ENCODE results near the gene AOAH. TPM values are rescaled to one million over a fixed set of nuclear protein-coding genes. Genes with fewer than 3 reads are reported as not detected.

AOAH gene
- total and polyA plus RNA-seq, 2 donors (not counting 3 experiments of a cell fraction or from before 2014, with no cell fraction given) = not detected

DNA sequence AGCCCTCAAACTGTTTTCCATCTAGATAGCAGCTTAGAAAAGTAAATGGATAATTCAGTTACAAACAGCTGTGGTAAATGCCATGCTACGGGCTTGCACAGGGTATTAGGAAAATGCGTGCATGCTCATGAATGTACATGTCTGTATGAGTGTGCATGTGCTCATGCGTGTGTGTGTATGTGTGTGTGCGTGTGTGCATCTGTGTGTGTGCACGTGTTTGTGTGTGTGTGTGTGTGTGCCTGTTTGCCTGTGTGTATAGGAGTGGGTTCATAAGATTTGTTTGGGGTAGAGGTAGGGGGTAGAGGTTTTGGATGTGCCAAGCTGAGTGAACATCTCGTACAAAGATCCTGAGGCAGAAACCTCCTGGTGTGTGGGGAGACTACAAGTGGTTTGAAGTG, 52.9 kb downstream of the AOAH start:
- Histone ChIP-seq H3K4me2 (ENCODE audit: insufficient read depth, low read length) (no peak overlapping the region), H3K27me3 (ENCODE audit: control insufficient read depth in 2 of 2, insufficient read depth in 2 of 2, low read length in 2 of 2) (no peaks in the 10 kb centered on the region), H4K20me1 (replicated peaks; ENCODE audit: control insufficient read depth, extremely low read depth, insufficient read depth, low read length) (no peaks in the 10 kb centered on the region), H3K79me2 (ENCODE audit: control insufficient read depth, insufficient read depth, low read length) (no peaks in the 10 kb centered on the region), H3K4me1 (ENCODE audit: control insufficient read depth, extremely low read depth, insufficient read depth, low read length) (no peaks in the 10 kb centered on the region), H3K27ac (ENCODE audit: insufficient read depth, low read depth, low read length) (no peak overlapping the region), H3K36me3 (ENCODE audit: control insufficient read depth in 2 of 2, extremely low read depth in 1 of 2, insufficient read depth in 2 of 2, low read length in 2 of 2) (no peaks in the 10 kb centered on the region), H2AFZ (ENCODE audit: low read depth, low read length) (no peak overlapping the region), H3K4me3 (replicated peaks in 1 of 3; ENCODE audit: insufficient read depth in 1 of 3, low read depth in 1 of 3, low read length in 3 of 3) (no peak overlapping the region), H3K9me3 (replicated peaks; ENCODE audit: control insufficient read depth, insufficient read depth, low read length) (no peaks in the 10 kb centered on the region), H3K9me1 (replicated peaks; ENCODE audit: control insufficient read depth, extremely low read depth, insufficient read depth, low read length) (no peaks in the 10 kb centered on the region), H3K9ac (replicated peaks; ENCODE audit: extremely low read depth, insufficient read depth, low read length) (no peak overlapping the region)
- ChIA-PET CTCF (interaction anchor here (0.6 to 7.3 kb wide), 43 partner anchors 10 to 754 kb away, joined by 3 to 165 read pairs (median 5); partner anchors contain the start of gene ANLN), POLR2A (no interaction called here)
- dilution Hi-C loops (cut with MboI; ENCODE audit: extremely low pct_ligation_motif_present, low sequenced_read_pairs) = no loop called here
- TF ChIP-seq GATA2 (IDR thresholded peaks at IDR 0.05; ENCODE audit: insufficient read depth, insufficient read length, low read depth, low read length) (no peak), EZH2 (IDR thresholded peaks at IDR 0.05; ENCODE audit: borderline replicate concordance, low read depth, low read length, severe bottlenecking) (no peak), FOS (IDR thresholded peaks at IDR 0.05; ENCODE audit: borderline replicate concordance, insufficient read depth, low read length) (no peak), MYC (IDR thresholded peaks at IDR 0.05; ENCODE audit: low read depth, low read length) (no peak), POLR2A (IDR thresholded peaks at IDR 0.05; ENCODE audit: low read depth, low read length) (no peak), POLR2AphosphoS5 (IDR thresholded peaks at IDR 0.05; ENCODE audit: insufficient read depth, low read depth, low read length) (no peak), JUN (IDR thresholded peaks at IDR 0.05; ENCODE audit: borderline replicate concordance, insufficient read depth, insufficient read length, low read depth) (no peak)
- TF ChIP-seq, protein P1, sequence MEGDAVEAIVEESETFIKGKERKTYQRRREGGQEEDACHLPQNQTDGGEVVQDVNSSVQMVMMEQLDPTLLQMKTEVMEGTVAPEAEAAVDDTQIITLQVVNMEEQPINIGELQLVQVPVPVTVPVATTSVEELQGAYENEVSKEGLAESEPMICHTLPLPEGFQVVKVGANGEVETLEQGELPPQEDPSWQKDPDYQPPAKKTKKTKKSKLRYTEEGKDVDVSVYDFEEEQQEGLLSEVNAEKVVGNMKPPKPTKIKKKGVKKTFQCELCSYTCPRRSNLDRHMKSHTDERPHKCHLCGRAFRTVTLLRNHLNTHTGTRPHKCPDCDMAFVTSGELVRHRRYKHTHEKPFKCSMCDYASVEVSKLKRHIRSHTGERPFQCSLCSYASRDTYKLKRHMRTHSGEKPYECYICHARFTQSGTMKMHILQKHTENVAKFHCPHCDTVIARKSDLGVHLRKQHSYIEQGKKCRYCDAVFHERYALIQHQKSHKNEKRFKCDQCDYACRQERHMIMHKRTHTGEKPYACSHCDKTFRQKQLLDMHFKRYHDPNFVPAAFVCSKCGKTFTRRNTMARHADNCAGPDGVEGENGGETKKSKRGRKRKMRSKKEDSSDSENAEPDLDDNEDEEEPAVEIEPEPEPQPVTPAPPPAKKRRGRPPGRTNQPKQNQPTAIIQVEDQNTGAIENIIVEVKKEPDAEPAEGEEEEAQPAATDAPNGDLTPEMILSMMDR (IDR thresholded peaks at IDR 0.05; ENCODE audit: extremely low read depth in 1 of 2, insufficient read depth in 1 of 2, low read depth in 1 of 2, low read length in 2 of 2) = no peak
- TF ChIP-seq, protein P2, sequence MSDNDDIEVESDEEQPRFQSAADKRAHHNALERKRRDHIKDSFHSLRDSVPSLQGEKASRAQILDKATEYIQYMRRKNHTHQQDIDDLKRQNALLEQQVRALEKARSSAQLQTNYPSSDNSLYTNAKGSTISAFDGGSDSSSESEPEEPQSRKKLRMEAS (IDR thresholded peaks at IDR 0.05; ENCODE audit: insufficient read depth, insufficient read length) = no peak
- intact Hi-C loops (cut with micrococcal nuclease) = loop anchor here (1.0 to 2.0 kb wide), 5 partner anchors 184 to 527 kb away; no protein-coding TSS in a partner anchor
- DNase-seq (ENCODE audit: low read depth, low spot score) = no peak
- FAIRE-seq = no peak
- no TSS peak for BruUV-seq (replicated peaks)

Measured in endothelial cell of umbilical vein (primary cell).